ENCODE measurements around the gene XRCC1. TPM values are rescaled to one million over a fixed set of nuclear protein-coding genes. Genes with fewer than 3 reads are reported as not detected.

The XRCC1 gene
- total RNA-seq, 1 experiment from 2014 or later = 38.0 TPM

DNA sequence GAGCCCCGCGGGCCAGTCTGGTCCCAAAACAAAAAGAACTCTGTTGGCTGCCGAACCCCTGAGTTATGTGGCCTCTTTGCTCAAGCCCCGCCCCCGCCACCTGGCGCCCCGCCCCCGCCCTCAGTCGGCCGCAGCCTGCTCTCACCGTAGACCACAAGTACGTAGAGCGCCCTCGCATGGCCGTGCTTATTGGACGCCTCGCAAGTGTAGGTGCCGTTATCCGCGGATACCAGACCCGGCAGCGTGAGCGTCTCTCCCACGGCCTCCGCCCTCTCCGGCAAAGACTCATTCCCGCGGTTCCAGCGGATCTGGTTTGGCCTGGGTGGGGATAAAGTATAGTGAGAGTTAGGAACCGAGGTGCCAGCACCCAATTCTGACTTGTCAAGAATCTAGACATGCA lies 49.6 kb upstream of the XRCC1 start:
- no CpG with 5 or more reads among the region's 30 CpGs for WGBS (ENCODE audit: extremely low coverage, insufficient read length, low lambda C conversion rate)
- H4K91ac ChIP-seq (ENCODE audit: insufficient read length, low read depth, low read length) = no peak overlapping the region
- peaks cover 22 to 36% of the 10 kb centered on the region in 2 experiments for H3K4me1 Mint-ChIP-seq
- H3K4me2 ChIP-seq (ENCODE audit: insufficient read depth, insufficient read length, low read length) = no peak overlapping the region
- no peaks in the 10 kb centered on the region; the same call in none of the 2 replicates for H3K4me1 ChIP-seq (ENCODE audit: insufficient read depth, low read length)
- H4K20me1 ChIP-seq (ENCODE audit: control insufficient read depth, insufficient read depth, insufficient read length) = no peaks in the 10 kb centered on the region
- H2BK120ac ChIP-seq (ENCODE audit: low read depth, low read length, poor library complexity, severe bottlenecking) = no peak overlapping the region
- peaks cover 3% of the 10 kb centered on the region for H3K23me2 ChIP-seq (ENCODE audit: insufficient read length, low read depth, low read length, poor library complexity, severe bottlenecking)
- H3K9me3 ChIP-seq (ENCODE audit: control insufficient read depth, low read depth, low read length) = no peaks in the 10 kb centered on the region
- H3K27me3 Mint-ChIP-seq (ENCODE audit: low read depth) = peaks cover 22% of the 10 kb centered on the region
- H3K4me3 Mint-ChIP-seq = peak overlapping the region in 1 of 2 experiments; percentile 41; a peak in 1 of 5 replicates
- no peaks in the 10 kb centered on the region; a peak in 1 of 5 replicates for H3K9me3 Mint-ChIP-seq
- H3K9ac ChIP-seq (ENCODE audit: extremely low read depth, insufficient read length, low read length) = no peak overlapping the region
- H3K27ac ChIP-seq (ENCODE audit: insufficient read length, low read depth, low read length) = no peak overlapping the region
- H3K18ac ChIP-seq (ENCODE audit: insufficient read length, low read depth, low read length) = no peak overlapping the region
- no peak overlapping the region for H3K14ac ChIP-seq (ENCODE audit: insufficient read depth, low read length)
- H3K36me3 Mint-ChIP-seq (ENCODE audit: insufficient read depth in 1 of 3, low read depth in 3 of 3) = peaks cover 11 to 31% (median 13%) of the 10 kb centered on the region in 3 experiments; a peak in 6 of 7 replicates
- H4K8ac ChIP-seq (replicated peaks; ENCODE audit: insufficient read length, low read depth, low read length) = no peak overlapping the region
- TF ChIP-seq CTCF (conservative IDR thresholded peaks at IDR 0.05) = peak; percentile 72
- no peak overlapping the region for H2AK5ac ChIP-seq (ENCODE audit: insufficient read length, low read length)
- no peak overlapping the region for H2AFZ ChIP-seq (ENCODE audit: low read length)
- no peak overlapping the region for H2BK20ac ChIP-seq (ENCODE audit: low read depth, low read length, poor library complexity, severe bottlenecking)
- no peak overlapping the region for H2BK5ac ChIP-seq (ENCODE audit: insufficient read length, low read length)
- H3K56ac ChIP-seq (ENCODE audit: insufficient read length, low read depth, low read length) = no peak overlapping the region
- no peak overlapping the region for H3T11ph ChIP-seq (ENCODE audit: low read length)
- no peak overlapping the region for H4K5ac ChIP-seq (ENCODE audit: insufficient read length, low read depth, low read length)
- H3K79me2 ChIP-seq (ENCODE audit: insufficient read depth, low read length) = no peaks in the 10 kb centered on the region
- no peaks in the 10 kb centered on the region for H3K79me1 ChIP-seq (ENCODE audit: insufficient read depth, low read depth, low read length, poor library complexity, severe bottlenecking)
- no peak overlapping the region for H2BK12ac ChIP-seq (ENCODE audit: insufficient read length, low read depth, low read length)
- peak; percentile 96 for DNase-seq
- H3K4ac ChIP-seq (ENCODE audit: low read depth, low read length) = no peak overlapping the region
- H3K27ac Mint-ChIP-seq = peak overlapping the region in 2 of 3 experiments; percentile 12 to 69; a peak in 2 of 7 replicates
- no peak overlapping the region for H2BK15ac ChIP-seq (ENCODE audit: low read depth, low read length)
- H3K27me3 ChIP-seq (ENCODE audit: insufficient read depth, low read length) = no peaks in the 10 kb centered on the region
- H3K23ac ChIP-seq (ENCODE audit: insufficient read length, low read depth, low read length) = no peak overlapping the region

Measured in H9 (cell line).